MM.1S (cell line): ENCODE results near the gene MAPK10.

ENCODE experiments used
- EZH2 ChIP-seq: fragments of 300-600 bp; sonication (generic); optimal IDR thresholded peaks from 2 replicates; pipeline ENCODE3; 2017; ENCODE audit warnings: low read depth, mild to moderate bottlenecking, antibody characterized with exemption, low read length, mixed read lengths
- EZH2phosphoT487 ChIP-seq: fragments of 300-600 bp; sonication (generic); IDR thresholded peaks from 2 replicates; pipeline ENCODE4 v1.6.1; 2018; ENCODE audit warnings: antibody characterized with exemption, low read length
- TF ChIP-seq, protein P1 (sequence below): fragments of 300-600 bp; sonication (generic); IDR thresholded peaks from 2 replicates; pipeline ENCODE4 v1.5.1; 2016; ENCODE audit warnings: antibody characterized with exemption, low read length, mixed read lengths

DNA sequence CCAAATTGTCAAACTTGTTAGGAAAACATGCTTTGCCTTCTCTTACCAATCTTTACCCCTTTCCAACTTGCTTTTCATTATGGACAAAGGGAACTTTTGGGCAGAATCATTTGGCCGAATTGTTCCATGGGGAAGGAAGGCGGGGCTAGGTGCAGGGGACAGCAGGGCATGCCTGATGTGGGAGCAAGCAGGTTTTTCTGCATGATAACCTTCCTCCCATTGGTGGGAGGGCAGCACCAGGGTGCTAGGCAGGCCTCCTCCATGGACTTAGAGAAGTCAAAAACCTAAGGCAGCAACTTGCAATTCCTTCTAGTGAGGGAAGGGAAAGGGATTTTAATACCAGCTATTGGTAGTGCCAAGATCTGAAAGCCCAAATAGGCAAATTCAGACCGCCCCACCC lies 260.5 kb downstream of the MAPK10 start:
- TF ChIP-seq, protein P1, sequence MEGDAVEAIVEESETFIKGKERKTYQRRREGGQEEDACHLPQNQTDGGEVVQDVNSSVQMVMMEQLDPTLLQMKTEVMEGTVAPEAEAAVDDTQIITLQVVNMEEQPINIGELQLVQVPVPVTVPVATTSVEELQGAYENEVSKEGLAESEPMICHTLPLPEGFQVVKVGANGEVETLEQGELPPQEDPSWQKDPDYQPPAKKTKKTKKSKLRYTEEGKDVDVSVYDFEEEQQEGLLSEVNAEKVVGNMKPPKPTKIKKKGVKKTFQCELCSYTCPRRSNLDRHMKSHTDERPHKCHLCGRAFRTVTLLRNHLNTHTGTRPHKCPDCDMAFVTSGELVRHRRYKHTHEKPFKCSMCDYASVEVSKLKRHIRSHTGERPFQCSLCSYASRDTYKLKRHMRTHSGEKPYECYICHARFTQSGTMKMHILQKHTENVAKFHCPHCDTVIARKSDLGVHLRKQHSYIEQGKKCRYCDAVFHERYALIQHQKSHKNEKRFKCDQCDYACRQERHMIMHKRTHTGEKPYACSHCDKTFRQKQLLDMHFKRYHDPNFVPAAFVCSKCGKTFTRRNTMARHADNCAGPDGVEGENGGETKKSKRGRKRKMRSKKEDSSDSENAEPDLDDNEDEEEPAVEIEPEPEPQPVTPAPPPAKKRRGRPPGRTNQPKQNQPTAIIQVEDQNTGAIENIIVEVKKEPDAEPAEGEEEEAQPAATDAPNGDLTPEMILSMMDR, result no peak
- no peak for TF ChIP-seq EZH2
- TF ChIP-seq EZH2phosphoT487, result no peak
